Limb (tissue), 2 donors: ENCODE data around the gene TNNC2.

ENCODE experiments used
- DNase-seq, 2 donors: peaks; one replicate each; pipeline ENCODE4 v3.0.0-alpha.2; 2016; ENCODE audit errors: extremely low spot score in 2 of 2

Gene TNNC2

GRCh38 chr20:45782890-45783289, 44.2 kb downstream of the TNNC2 start:
- no peak for DNase-seq

- no peak for DNase-seq
Observed at GRCh38 chr20:45781391-45781931, 45.7 kb downstream of the TNNC2 start.

- DNase-seq: no peak
Observed at GRCh38 chr20:45780159-45780558, 47.0 kb downstream of the TNNC2 start.

GRCh38 chr20:45779011-45779915, 47.8 kb downstream of the TNNC2 start:
- peak; percentile 75 to 82 for DNase-seq

GRCh38 chr20:45776931-45777330, 50.2 kb downstream of the TNNC2 start:
- no peak for DNase-seq

GRCh38 chr20:45775411-45775810, 51.7 kb downstream of the TNNC2 start:
- no peak for DNase-seq

- DNase-seq: no peak
Observed at GRCh38 chr20:45774945-45775344, 52.2 kb downstream of the TNNC2 start.
